ENCODE data around the gene STOM. TPM values are rescaled to one million over a fixed set of nuclear protein-coding genes. Genes with fewer than 3 reads are reported as not detected.

Gene STOM
- total and polyA plus RNA-seq, 2 donors (not counting 1 experiment from before 2014, with no cell fraction given) = 2.7 to 6.1 TPM

DNA sequence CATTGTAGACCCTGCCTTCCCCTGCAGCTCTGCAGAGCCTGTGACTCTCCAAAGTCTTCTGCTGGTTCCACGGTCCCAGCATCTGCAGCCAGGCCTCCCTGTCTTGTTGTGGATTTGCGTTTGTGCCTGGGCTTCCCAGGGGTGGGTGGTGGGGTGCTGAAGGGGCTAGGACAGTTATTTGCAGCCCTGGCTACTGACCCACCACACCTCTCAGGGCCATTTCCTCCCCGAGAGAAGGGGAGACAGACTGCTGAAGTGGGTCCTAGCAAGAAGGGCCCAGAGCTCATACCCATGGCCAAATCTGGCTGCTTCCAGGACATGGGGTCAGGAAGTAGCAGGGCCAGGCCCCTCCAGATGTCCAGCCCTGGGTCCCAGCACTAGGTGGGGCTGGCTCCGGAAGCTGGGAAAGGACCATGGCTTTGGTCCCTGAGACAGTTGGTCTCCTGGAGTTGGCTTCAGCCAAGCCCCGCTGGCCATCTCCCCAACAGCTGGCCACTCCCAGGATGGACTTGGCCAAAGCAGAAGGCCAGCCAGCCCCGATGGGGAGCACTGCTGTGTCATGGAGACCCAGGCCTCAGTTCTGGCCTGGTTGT is 75.8 kb downstream of the STOM start:
- no peak for DNase-seq

GRCh38 chr9:121292801-121293241 is 77.2 kb downstream of the STOM start:
- Mint-ChIP-seq H3K27me3 (no peaks in the 10 kb centered on the region), H3K4me3 (no peak overlapping the region), H3K4me1 (peaks cover 16% of the 10 kb centered on the region), H3K27ac (no peak overlapping the region), H3K9me3 (ENCODE audit: insufficient read depth) (no peaks in the 10 kb centered on the region)
- Histone ChIP-seq H2AFZ (ENCODE audit: insufficient read depth, low read depth, low read length, poor library complexity, severe bottlenecking) (no peak overlapping the region), H3K4me2 (replicated peaks; ENCODE audit: low read depth, low read length, poor library complexity, severe bottlenecking) (no peak overlapping the region), H3K36me3 (replicated peaks in 1 of 2; ENCODE audit: control extremely low read depth in 1 of 2, control insufficient read depth in 1 of 2, extremely low read depth in 1 of 2, insufficient read depth in 2 of 2, low read length in 1 of 2) (peaks cover 0 to 12% of the 10 kb centered on the region in 2 experiments), H3K27me3 (replicated peaks in 1 of 4; ENCODE audit: control extremely low read depth in 1 of 4, control insufficient read depth in 3 of 4, insufficient read depth in 4 of 4, low read length in 3 of 4) (no peaks in the 10 kb centered on the region), H3K27ac (ENCODE audit: low read length in 2 of 2) (no peak overlapping the region), H3K4me3 (ENCODE audit: control extremely low read depth in 1 of 5, extremely low read depth in 1 of 5, insufficient read depth in 1 of 5, low read depth in 2 of 5, low read length in 4 of 5) (no peak overlapping the region), H3K9ac (ENCODE audit: low read length) (no peak overlapping the region), H4K20me1 (ENCODE audit: control insufficient read depth, insufficient read depth, low read length, poor library complexity, severe bottlenecking) (no peaks in the 10 kb centered on the region), H3K9me3 (ENCODE audit: control extremely low read depth in 1 of 3, control insufficient read depth in 2 of 3, insufficient read depth in 1 of 3, low read length in 2 of 3) (peaks cover 0 to 2% (median 0%) of the 10 kb centered on the region in 3 donors), H3K79me2 (ENCODE audit: control insufficient read depth, insufficient read depth, low read length) (no peaks in the 10 kb centered on the region), H3K4me1 (ENCODE audit: control insufficient read depth in 2 of 2, insufficient read depth in 2 of 2, low read length in 2 of 2) (peaks cover 0 to 23% of the 10 kb centered on the region in 2 donors)
- intact Hi-C loops (cut with micrococcal nuclease) = no loop called here
- no peak for ATAC-seq (ENCODE audit: low read depth)
- ChIA-PET CTCF (interaction anchor here (1.0 kb wide), 1 partner anchor 14 kb away, joined by 4 read pairs; no protein-coding TSS in a partner anchor), POLR2A (no interaction called here)
- DNase-seq = no peak
- 100% methylated on average over 5 of the region's 6 CpGs for WGBS (ENCODE audit: insufficient coverage)
- TF ChIP-seq CTCF (IDR thresholded peaks at IDR 0.05) (no peak), EZH2 (IDR thresholded peaks at IDR 0.05; ENCODE audit: borderline replicate concordance, insufficient read depth, low read depth, low read length, poor library complexity, severe bottlenecking) (no peak)

More for the DNA sequence above, 75.8 kb downstream of the STOM start:
- Histone ChIP-seq H3K4me3 (ENCODE audit: control extremely low read depth in 1 of 5, extremely low read depth in 1 of 5, insufficient read depth in 1 of 5, low read depth in 2 of 5, low read length in 4 of 5) (no peak overlapping the region), H3K36me3 (replicated peaks in 1 of 2; ENCODE audit: control extremely low read depth in 1 of 2, control insufficient read depth in 1 of 2, extremely low read depth in 1 of 2, insufficient read depth in 2 of 2, low read length in 1 of 2) (peaks cover 0 to 5% of the 10 kb centered on the region in 2 experiments), H3K27ac (ENCODE audit: low read length in 2 of 2) (no peak overlapping the region), H3K9me3 (ENCODE audit: control extremely low read depth in 1 of 3, control insufficient read depth in 2 of 3, insufficient read depth in 1 of 3, low read length in 2 of 3) (no peaks in the 10 kb centered on the region), H3K4me1 (ENCODE audit: control insufficient read depth in 2 of 2, insufficient read depth in 2 of 2, low read length in 2 of 2) (peaks cover 12 to 29% of the 10 kb centered on the region in 2 donors), H3K9ac (ENCODE audit: low read length) (no peak overlapping the region), H2AFZ (ENCODE audit: insufficient read depth, low read depth, low read length, poor library complexity, severe bottlenecking) (no peak overlapping the region), H3K79me2 (ENCODE audit: control insufficient read depth, insufficient read depth, low read length) (no peaks in the 10 kb centered on the region), H4K20me1 (ENCODE audit: control insufficient read depth, insufficient read depth, low read length, poor library complexity, severe bottlenecking) (no peaks in the 10 kb centered on the region), H3K27me3 (replicated peaks in 1 of 4; ENCODE audit: control extremely low read depth in 1 of 4, control insufficient read depth in 3 of 4, insufficient read depth in 4 of 4, low read length in 3 of 4) (no peaks in the 10 kb centered on the region), H3K4me2 (replicated peaks; ENCODE audit: low read depth, low read length, poor library complexity, severe bottlenecking) (no peak overlapping the region)
- H3K9me3 Mint-ChIP-seq (ENCODE audit: insufficient read depth) = no peaks in the 10 kb centered on the region
- WGBS (ENCODE audit: insufficient coverage) = 97% methylated on average over 4 of the region's 6 CpGs
- ChIA-PET POLR2A (no interaction called here), CTCF (no interaction called here)
- H3K4me3 Mint-ChIP-seq = no peak overlapping the region
- no peak for TF ChIP-seq EZH2 (IDR thresholded peaks at IDR 0.05; ENCODE audit: borderline replicate concordance, insufficient read depth, low read depth, low read length, poor library complexity, severe bottlenecking)
- peaks cover 19% of the 10 kb centered on the region for H3K4me1 Mint-ChIP-seq
- H3K27ac Mint-ChIP-seq = no peak overlapping the region
- no peaks in the 10 kb centered on the region for H3K27me3 Mint-ChIP-seq
- intact Hi-C loops (cut with micrococcal nuclease) = no loop called here
- no peak for ATAC-seq (ENCODE audit: low read depth)

All from B cell (primary cell).